Measurements from ENCODE around the gene SCRT2. TPM values are rescaled to one million over a fixed set of nuclear protein-coding genes. Genes with fewer than 3 reads are reported as not detected.
"Not testable (repeated sequence)": the region's sequence is repeated elsewhere in the genome, so short reads cannot be mapped to it uniquely, and the experiment has no call there.

SCRT2 gene
- total RNA-seq, 1 experiment from 2014 or later = not detected

- in situ Hi-C loops (cut with HindIII; ENCODE audit: low pct_unique_long_range_greater_than_20kb, low sequenced_read_pairs) = no loop called here
- DNase-seq (ENCODE audit: low read depth, low spot score) = no peak
Observed at GRCh38 chr20:706366-706885, 30.8 kb upstream of the SCRT2 start.

DNA sequence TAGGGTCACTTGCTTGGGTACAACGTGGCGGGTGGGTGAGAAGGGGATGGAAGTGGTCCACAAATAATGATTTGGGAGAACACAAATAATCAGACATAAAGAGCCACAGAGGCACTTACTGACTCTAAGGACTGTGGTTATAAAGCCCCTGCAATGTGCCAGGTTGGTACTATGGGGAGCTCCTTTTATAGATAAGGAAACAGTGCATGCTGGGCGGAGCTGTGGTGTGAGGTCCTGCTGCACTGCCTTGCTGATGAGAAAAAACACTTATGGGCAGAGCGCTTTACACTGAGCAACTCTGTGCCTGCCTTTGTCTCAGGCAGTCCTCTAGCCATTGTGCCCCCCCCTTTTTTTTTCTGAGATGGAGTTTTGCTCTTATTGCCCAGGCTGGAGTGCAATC is 29.1 kb upstream of the SCRT2 start:
- in situ Hi-C loops (cut with HindIII; ENCODE audit: low pct_unique_long_range_greater_than_20kb, low sequenced_read_pairs) = no loop called here
- no peak for DNase-seq (ENCODE audit: low read depth, low spot score)

- in situ Hi-C loops (cut with HindIII; ENCODE audit: low pct_unique_long_range_greater_than_20kb, low sequenced_read_pairs) = no loop called here
- no peak for DNase-seq (ENCODE audit: low read depth, low spot score)
Observed at GRCh38 chr20:703426-703825, 27.8 kb upstream of the SCRT2 start.

- DNase-seq (ENCODE audit: low read depth, low spot score) = no peak
- in situ Hi-C loops (cut with HindIII; ENCODE audit: low pct_unique_long_range_greater_than_20kb, low sequenced_read_pairs) = no loop called here
Observed at GRCh38 chr20:703006-703405, 27.4 kb upstream of the SCRT2 start.

- no peak for DNase-seq (ENCODE audit: low read depth, low spot score)
- in situ Hi-C loops (cut with HindIII; ENCODE audit: low pct_unique_long_range_greater_than_20kb, low sequenced_read_pairs) = no loop called here
Observed at GRCh38 chr20:701401-702129, 26.0 kb upstream of the SCRT2 start.

- in situ Hi-C loops (cut with HindIII; ENCODE audit: low pct_unique_long_range_greater_than_20kb, low sequenced_read_pairs) = no loop called here
- DNase-seq (ENCODE audit: low read depth, low spot score) = no peak
Observed at GRCh38 chr20:699811-700338, 24.3 kb upstream of the SCRT2 start.

- DNase-seq (ENCODE audit: low read depth, low spot score) = no peak
- in situ Hi-C loops (cut with HindIII; ENCODE audit: low pct_unique_long_range_greater_than_20kb, low sequenced_read_pairs) = no loop called here
Observed at GRCh38 chr20:699342-699741, 23.7 kb upstream of the SCRT2 start.

DNA sequence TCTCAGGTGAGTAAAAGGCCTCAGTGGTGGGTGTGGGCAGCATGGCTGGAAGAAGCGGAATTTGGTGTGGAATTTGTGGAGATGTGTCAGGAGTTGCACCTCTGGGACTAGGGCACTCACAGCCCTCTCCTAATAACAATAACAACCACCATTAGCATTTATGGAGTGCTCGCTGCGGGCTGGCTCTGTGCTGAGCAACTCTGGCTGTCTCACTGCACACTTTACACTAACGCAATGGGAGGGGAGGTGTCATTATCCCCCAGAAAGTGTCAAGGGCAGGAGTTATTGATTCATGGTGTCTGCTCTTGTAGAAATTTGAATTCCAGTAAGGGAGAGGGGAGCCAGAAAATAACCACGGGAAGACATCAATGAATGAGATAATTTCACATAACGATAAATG is 22.7 kb upstream of the SCRT2 start:
- no peak for DNase-seq (ENCODE audit: low read depth, low spot score)
- in situ Hi-C loops (cut with HindIII; ENCODE audit: low pct_unique_long_range_greater_than_20kb, low sequenced_read_pairs) = no loop called here

GRCh38 chr20:697826-698225 is 22.2 kb upstream of the SCRT2 start:
- in situ Hi-C loops (cut with HindIII; ENCODE audit: low pct_unique_long_range_greater_than_20kb, low sequenced_read_pairs) = no loop called here

DNA sequence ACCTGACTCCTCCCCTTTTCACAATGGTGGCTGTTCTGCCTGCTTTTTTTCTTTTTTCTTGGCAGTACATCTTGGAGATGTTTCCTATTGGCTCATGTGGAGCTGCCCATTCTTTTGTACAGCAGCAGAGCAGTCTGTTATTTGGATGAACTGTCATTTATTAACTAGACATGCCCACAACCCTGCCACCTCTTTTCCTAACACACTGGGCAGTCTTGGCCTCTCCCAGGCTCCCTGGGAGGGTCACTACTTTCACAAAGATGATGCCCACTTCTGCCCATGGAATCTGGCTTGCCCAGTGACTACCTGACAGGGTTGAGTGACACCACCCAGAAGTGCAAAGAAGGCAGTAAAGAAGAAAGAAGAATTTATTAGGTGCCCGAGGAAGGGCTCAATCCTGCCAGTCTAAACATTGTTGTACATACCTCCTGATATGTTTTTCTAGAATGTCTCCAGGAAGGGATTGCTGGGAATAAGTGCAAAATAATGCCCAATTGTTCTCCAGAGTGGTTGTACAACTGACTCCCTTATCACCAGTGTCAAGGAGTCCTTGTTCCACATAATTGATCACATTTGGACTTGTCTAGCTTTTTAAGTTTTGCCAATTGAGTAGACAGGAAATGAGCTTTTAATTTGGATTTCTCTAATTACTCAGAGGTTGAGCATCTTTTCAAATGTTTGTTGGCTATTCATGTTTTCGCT is 19.7 kb upstream of the SCRT2 start:
- in situ Hi-C loops (cut with HindIII; ENCODE audit: low pct_unique_long_range_greater_than_20kb, low sequenced_read_pairs) = no loop called here

More at GRCh38 chr20:697826-698225, 22.2 kb upstream of the SCRT2 start:
- no peak for DNase-seq (ENCODE audit: low read depth, low spot score)

GRCh38 chr20:694496-694895 is 18.9 kb upstream of the SCRT2 start:
- no peak for DNase-seq (ENCODE audit: low read depth, low spot score)
- in situ Hi-C loops (cut with HindIII; ENCODE audit: low pct_unique_long_range_greater_than_20kb, low sequenced_read_pairs) = no loop called here

More for the DNA sequence above, 19.7 kb upstream of the SCRT2 start:
- peak; percentile 71 for DNase-seq (ENCODE audit: low read depth, low spot score)

DNA sequence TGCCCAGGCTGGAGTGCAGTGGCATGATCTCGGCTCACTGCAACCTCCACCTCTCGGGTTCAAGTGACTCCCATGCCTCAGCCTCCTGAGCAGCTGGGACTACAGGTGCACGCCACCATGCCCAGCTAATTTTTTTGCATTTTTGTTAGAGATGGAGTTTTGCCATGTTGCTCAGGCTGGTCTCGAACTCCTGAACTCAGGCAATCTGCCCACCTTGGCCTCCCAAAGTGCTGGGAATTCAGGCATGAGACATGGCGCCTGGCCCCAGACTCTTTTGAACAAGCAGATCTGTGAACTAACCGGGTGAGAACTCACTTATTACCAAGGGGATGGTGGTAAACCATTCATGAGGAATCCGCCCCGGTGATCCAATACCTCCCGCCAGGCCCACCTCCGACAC is 18.2 kb upstream of the SCRT2 start:
- in situ Hi-C loops (cut with HindIII; ENCODE audit: low pct_unique_long_range_greater_than_20kb, low sequenced_read_pairs); DNase-seq (ENCODE audit: low read depth, low spot score): not testable (repeated sequence)

GRCh38 chr20:692044-692443 is 16.4 kb upstream of the SCRT2 start:
- no peak for DNase-seq (ENCODE audit: low read depth, low spot score)
- in situ Hi-C loops (cut with HindIII; ENCODE audit: low pct_unique_long_range_greater_than_20kb, low sequenced_read_pairs) = no loop called here

DNA sequence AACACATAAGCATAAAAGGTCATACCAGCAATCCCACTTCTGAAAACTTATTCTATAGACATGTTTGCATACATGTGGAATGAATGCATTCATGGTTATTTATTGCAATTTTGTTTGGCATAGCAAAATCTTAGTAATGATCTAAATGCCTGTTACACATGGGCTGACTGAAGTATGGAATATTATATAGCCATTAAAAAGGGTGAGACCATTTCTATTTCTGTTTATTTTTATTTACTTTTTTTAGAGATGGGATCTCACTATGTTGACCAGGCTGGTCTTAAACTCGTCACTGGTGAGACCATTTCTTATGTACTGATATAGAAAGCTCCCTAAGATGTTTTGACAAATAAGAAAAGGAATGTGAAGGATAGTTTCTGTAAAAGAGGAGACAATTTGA is 14.3 kb upstream of the SCRT2 start:
- in situ Hi-C loops (cut with HindIII; ENCODE audit: low pct_unique_long_range_greater_than_20kb, low sequenced_read_pairs) = no loop called here
- no peak for DNase-seq (ENCODE audit: low read depth, low spot score)

DNA sequence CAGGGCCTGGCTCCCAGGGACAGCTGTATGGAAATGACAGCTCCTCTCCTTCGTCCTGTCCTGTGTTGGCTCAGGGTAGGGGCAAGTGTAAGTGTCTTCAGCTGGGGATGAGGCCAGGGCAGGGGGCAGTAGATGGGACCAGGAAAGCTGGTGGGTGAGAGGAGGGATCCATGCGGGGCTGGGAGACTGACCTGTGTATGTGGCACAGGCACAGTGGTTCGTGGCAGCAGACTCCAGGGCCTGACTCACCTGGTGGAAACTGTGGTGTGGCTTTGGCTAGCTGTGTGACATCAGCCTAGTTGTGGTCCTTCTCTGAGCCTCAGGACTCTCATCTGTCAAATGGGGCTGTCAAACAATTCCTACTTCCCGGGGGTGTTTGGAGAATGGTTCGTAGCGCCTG is 13.7 kb upstream of the SCRT2 start:
- in situ Hi-C loops (cut with HindIII; ENCODE audit: low pct_unique_long_range_greater_than_20kb, low sequenced_read_pairs) = no loop called here
- no peak for DNase-seq (ENCODE audit: low read depth, low spot score)

GRCh38 chr20:688809-689212 is 13.2 kb upstream of the SCRT2 start:
- DNase-seq (ENCODE audit: low read depth, low spot score) = no peak
- in situ Hi-C loops (cut with HindIII; ENCODE audit: low pct_unique_long_range_greater_than_20kb, low sequenced_read_pairs) = no loop called here

- DNase-seq (ENCODE audit: low read depth, low spot score) = no peak
- in situ Hi-C loops (cut with HindIII; ENCODE audit: low pct_unique_long_range_greater_than_20kb, low sequenced_read_pairs) = no loop called here
Observed at GRCh38 chr20:687468-688203, 12.0 kb upstream of the SCRT2 start.

DNA sequence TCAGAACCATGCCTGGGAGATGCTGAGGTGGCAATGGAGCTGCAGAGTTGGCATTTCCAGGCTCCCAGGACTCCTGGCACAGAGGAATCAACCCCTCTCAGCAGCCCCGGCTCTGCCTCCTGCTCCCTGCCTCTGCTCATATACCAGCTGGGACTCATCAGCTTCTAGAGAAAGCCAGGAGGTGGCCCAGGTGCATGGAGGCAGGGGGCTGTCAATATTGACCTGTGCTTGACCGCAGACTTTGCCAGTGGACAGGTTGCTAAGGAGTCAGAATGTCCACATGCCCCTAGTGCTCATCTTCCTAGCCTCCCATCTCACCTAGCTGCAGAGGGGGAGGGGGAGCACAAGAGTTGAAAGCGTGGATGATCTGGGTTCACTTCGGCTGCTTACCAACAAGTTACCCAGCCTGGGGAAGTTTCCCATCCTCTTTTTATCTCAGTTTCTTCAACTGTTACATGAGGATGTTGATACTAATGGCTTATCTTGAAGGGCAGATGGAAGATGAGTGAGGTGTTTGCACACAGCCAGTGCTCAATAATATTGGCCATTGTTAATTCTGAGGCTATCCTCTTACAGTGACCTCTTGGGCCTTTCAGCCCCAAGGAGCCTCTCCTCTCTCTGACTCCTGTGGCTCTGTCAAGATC is 9.2 kb upstream of the SCRT2 start:
- no peak for DNase-seq (ENCODE audit: low read depth, low spot score)
- in situ Hi-C loops (cut with HindIII; ENCODE audit: low pct_unique_long_range_greater_than_20kb, low sequenced_read_pairs) = no loop called here
